GM18951 (cell line): ENCODE data around the gene CBX4.

Source experiments
- POLR2A ChIP-seq: IDR thresholded peaks from 4 replicates; pipeline ENCODE4 v1.6.1; 2011; ENCODE audit warnings: mild to moderate bottlenecking; ENCODE audit not compliant: insufficient read length, insufficient read depth; ENCODE audit errors: extremely low read depth
- in situ Hi-C: fragments of 300-500 bp; cut with MboI; formaldehyde crosslinking; loops from one replicate; pipeline ENCODE4 v1.12.0; 2022; ENCODE audit warnings: low sequenced_read_pairs, mixed read lengths, inconsistent platforms; ENCODE audit not compliant: unreplicated experiment

The CBX4 gene

DNA sequence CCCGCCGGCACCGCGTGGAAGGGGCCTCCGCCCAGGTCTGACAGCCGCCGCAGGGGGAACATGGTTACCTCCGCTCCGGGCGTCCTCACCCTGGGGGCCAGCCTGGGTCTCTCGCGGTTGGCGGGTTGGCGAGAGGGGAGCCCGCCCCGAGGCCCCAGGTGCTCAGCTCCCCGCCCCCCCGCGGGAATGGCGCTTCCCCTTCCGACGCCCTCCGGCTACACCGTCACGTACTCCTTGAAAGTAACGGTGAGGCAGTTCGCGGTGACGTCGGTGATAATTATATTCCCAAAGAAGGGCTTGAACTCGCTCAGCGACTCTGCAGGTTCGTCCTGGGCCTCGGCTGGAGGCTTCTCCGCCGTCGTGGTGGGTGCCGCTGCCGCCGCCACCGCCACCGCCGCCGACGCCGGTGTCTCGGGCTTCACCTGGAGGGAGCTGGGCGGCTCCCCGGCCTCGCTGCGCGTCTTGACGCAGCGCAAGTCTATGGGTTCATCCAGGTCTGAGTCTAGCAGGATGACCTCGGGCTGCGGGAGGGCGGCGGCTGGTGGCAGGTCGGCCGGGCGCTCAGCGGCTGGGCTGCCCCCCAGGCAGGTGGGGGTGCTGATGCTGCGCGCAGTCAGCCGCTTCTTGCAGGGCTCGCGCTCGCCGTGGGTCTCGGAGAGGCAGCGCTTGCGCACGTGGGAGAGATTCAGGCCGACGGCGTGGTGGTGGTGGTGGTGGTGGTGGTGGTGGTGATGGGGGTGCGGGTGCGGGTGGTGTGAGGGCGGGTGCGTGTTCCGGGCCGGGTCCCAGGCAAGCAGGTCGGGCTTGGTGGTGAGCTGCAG is 5.3 kb downstream of the CBX4 start:
- TF ChIP-seq POLR2A: no peak
- in situ Hi-C loops: no loop called here

- TF ChIP-seq POLR2A: no peak
- in situ Hi-C loops: no loop called here
Observed at GRCh38 chr17:79833110-79833450, 6.2 kb downstream of the CBX4 start.

DNA sequence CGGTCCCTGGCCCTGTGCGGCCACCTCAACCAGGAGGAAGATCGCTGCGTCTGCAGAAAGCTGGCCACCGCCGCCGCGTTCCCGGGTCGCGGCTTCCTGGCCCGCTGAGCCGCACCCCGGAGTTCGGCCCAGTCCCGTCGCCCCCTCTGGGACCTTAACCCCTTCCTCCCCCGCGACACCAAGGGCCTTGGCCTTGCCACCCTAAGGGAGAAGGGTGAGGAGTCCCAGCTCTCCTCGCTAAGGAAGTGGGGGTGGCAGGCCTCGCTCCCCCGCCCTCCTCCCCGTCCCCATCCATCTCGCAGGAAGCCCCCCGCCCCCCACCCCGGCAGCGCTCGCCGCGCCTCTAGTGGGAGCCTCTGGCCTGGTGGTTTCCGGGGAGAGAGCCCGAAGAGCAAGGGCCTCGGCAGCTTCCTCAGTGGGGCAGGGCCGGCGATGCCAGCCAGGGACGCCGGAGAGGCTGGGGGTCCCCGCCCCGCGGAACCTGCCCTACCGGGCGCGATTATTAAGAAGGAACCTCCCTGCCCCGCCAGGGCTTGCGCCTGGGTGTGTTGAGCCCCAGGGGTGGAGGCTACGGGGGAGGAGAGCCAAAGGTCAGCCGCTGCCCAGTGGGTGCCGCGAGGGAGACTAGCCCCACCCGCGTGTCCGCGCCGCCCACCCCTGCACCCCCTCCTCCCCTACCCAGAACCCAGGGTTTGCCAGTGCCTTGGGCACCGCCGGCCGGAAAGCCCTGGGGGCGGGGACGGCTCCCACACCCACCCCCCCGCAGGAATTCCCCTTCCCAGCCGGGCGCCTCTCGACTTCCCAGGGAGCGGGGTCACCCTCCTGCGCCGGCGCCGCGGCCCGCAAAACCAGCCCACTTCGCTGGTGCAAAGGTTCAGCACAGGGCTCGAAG is 6.8 kb downstream of the CBX4 start:
- no peak for TF ChIP-seq POLR2A
- in situ Hi-C loops: no loop called here

- in situ Hi-C loops: no loop called here
Observed at GRCh38 chr17:79831265-79832217, 7.7 kb downstream of the CBX4 start.

DNA sequence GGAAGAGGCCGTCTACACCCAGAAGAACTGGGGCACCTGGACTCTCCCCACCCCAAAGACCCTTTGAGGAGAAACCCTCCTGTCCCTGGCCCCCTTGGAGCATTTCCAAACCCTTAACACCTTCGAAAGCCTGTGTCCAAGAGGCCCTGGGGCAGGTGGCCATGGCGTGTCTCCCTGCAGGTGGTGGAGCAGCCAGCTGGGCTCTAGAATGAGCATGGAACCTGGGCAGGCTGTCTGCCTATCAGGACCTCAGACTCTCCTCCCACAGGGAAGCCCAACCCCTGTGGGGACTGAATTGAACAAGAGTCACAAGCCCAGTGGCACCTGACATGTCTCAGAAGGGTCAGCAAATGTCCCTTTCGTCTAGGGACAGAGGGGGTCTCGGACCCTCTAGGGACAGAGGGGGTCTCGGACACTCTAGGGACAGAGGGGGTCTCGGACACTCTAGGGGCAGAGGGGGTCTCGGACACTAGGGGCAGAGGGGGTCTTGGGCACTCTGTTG is 8.4 kb downstream of the CBX4 start:
- TF ChIP-seq POLR2A: no peak
- in situ Hi-C loops: no loop called here

More at GRCh38 chr17:79831265-79832217, 7.7 kb downstream of the CBX4 start:
- TF ChIP-seq POLR2A: no peak

GRCh38 chr17:79830303-79830702 is 8.9 kb downstream of the CBX4 start:
- TF ChIP-seq POLR2A: no peak
- in situ Hi-C loops: no loop called here

- in situ Hi-C loops: no loop called here
- no peak for TF ChIP-seq POLR2A
Observed at GRCh38 chr17:79829457-79829856, 9.8 kb downstream of the CBX4 start.

GRCh38 chr17:79829004-79829403 is 10.2 kb downstream of the CBX4 start:
- no peak for TF ChIP-seq POLR2A
- in situ Hi-C loops: no loop called here

- no peak for TF ChIP-seq POLR2A
- in situ Hi-C loops: no loop called here
Observed at GRCh38 chr17:79826841-79827578, 12.2 kb downstream of the CBX4 start.

GRCh38 chr17:79826204-79826680 is 13.0 kb downstream of the CBX4 start:
- TF ChIP-seq POLR2A: no peak
- in situ Hi-C loops: no loop called here

DNA sequence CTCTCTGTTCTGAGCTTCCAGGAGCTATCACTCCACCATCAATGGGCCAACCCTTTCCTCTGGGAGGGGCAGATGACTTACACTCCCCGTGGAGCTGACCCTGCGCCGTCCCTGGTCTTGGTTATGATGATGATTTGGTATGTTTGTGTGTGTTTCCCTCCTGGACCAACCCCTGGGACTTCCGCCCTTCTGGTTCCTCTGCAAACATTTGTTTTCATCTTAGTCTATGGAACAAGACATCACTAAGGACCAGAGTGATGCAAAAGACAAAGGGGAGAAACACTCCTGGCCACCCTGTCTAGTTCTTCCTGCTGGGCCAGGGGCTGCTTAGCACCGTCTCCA is 13.7 kb downstream of the CBX4 start:
- in situ Hi-C loops: no loop called here
- TF ChIP-seq POLR2A: no peak
